Occipital lobe (tissue), 2 donors: Measurements from ENCODE around the gene PTPN14. TPM values are rescaled to one million over a fixed set of nuclear protein-coding genes. Genes with fewer than 3 reads are reported as not detected.

Source experiments
- DNase-seq: peaks from one replicate; lab custom pipeline; 2025; lab: John Stamatoyannopoulos, UW
- total RNA-seq: library from RNA; depleted of rRNA; stranded (reverse); fragments of >200 nt; gene quantifications from one replicate; pipeline ENCODE4 v1.2.3, GENCODE V29; 2014

PTPN14 gene
- total RNA-seq, 1 donor from 2014 or later: 2.7 TPM

GRCh38 chr1:214338212-214338611 is 213.2 kb downstream of the PTPN14 start:
- DNase-seq: no peak

GRCh38 chr1:214337511-214337910 is 213.9 kb downstream of the PTPN14 start:
- no peak for DNase-seq

- no peak for DNase-seq
Measured at GRCh38 chr1:214337015-214337414, 214.4 kb downstream of the PTPN14 start.

- no peak for DNase-seq
Measured at GRCh38 chr1:214335567-214335966, 215.8 kb downstream of the PTPN14 start.

GRCh38 chr1:214332946-214333798 is 218.2 kb downstream of the PTPN14 start:
- DNase-seq: peak; percentile 26

- DNase-seq: peak; percentile 12
Measured at GRCh38 chr1:214331827-214332423, 219.5 kb downstream of the PTPN14 start.

GRCh38 chr1:214331180-214331579 is 220.2 kb downstream of the PTPN14 start:
- DNase-seq: no peak

GRCh38 chr1:214330715-214331114 is 220.7 kb downstream of the PTPN14 start:
- DNase-seq: no peak

GRCh38 chr1:214330222-214330621 is 221.2 kb downstream of the PTPN14 start:
- DNase-seq: no peak

GRCh38 chr1:214329470-214330220 is 221.8 kb downstream of the PTPN14 start:
- no peak for DNase-seq

GRCh38 chr1:214328770-214329469 is 222.5 kb downstream of the PTPN14 start:
- DNase-seq: peak; percentile 72

- DNase-seq: no peak
Measured at GRCh38 chr1:214327514-214327913, 223.9 kb downstream of the PTPN14 start.

GRCh38 chr1:214326406-214326805 is 225.0 kb downstream of the PTPN14 start:
- no peak for DNase-seq

GRCh38 chr1:214324896-214325800 is 226.3 kb downstream of the PTPN14 start:
- DNase-seq: no peak

- DNase-seq: no peak
Measured at GRCh38 chr1:214321705-214322453, 229.5 kb downstream of the PTPN14 start.

- no peak for DNase-seq
Measured at GRCh38 chr1:214319938-214320337, 231.5 kb downstream of the PTPN14 start.

- no peak for DNase-seq
Measured at GRCh38 chr1:214318956-214319736, 232.3 kb downstream of the PTPN14 start.

GRCh38 chr1:214318356-214318755 is 233.0 kb downstream of the PTPN14 start:
- no peak for DNase-seq

GRCh38 chr1:214317734-214318133 is 233.7 kb downstream of the PTPN14 start:
- no peak for DNase-seq
